GM19452 (cell line): Measurements from ENCODE around the gene TMEM89.

Experiments
- ATAC-seq: cut with Tn5 transposase; IDR thresholded peaks from one replicate; pipeline ENCODE4 v1.9.1; 2021; ENCODE audit not compliant: unreplicated experiment

Gene TMEM89

GRCh38 chr3:48591886-48592518 lies 29.6 kb downstream of the TMEM89 start:
- ATAC-seq = no peak

GRCh38 chr3:48591436-48591835 lies 30.1 kb downstream of the TMEM89 start:
- ATAC-seq = no peak

- no peak for ATAC-seq
Observed at GRCh38 chr3:48588230-48588629, 33.3 kb downstream of the TMEM89 start.

- no peak for ATAC-seq
Observed at GRCh38 chr3:48587686-48588085, 33.9 kb downstream of the TMEM89 start.

- ATAC-seq = no peak
Observed at GRCh38 chr3:48585411-48585810, 36.2 kb downstream of the TMEM89 start.

GRCh38 chr3:48584836-48585235 lies 36.7 kb downstream of the TMEM89 start:
- ATAC-seq = no peak

GRCh38 chr3:48581621-48582481 lies 39.7 kb downstream of the TMEM89 start:
- no peak for ATAC-seq

- ATAC-seq = no peak
Observed at GRCh38 chr3:48576647-48577046, 44.9 kb downstream of the TMEM89 start.

- no peak for ATAC-seq
Observed at GRCh38 chr3:48575366-48575765, 46.2 kb downstream of the TMEM89 start.

GRCh38 chr3:48573973-48574585 lies 47.5 kb downstream of the TMEM89 start:
- ATAC-seq = no peak

GRCh38 chr3:48572517-48572916 lies 49.1 kb downstream of the TMEM89 start:
- ATAC-seq = no peak

- no peak for ATAC-seq
Observed at GRCh38 chr3:48571938-48572337, 49.6 kb downstream of the TMEM89 start.
